HEK293T (cell line): ENCODE measurements around the gene UBL7.

Experiments
- ARNT ChIP-seq: fragments of 450-650 bp; IDR thresholded peaks from 2 replicates; pipeline ENCODE4 v1.6.1; 2017; ENCODE audit warnings: mild to moderate bottlenecking
- BHLHE40 ChIP-seq: fragments of 450-650 bp; IDR thresholded peaks from 2 replicates; pipeline ENCODE4 v1.6.1; 2016; ENCODE audit warnings: mild to moderate bottlenecking, moderate library complexity, borderline replicate concordance
- CTBP1 ChIP-seq: fragments of 450-650 bp; IDR thresholded peaks from 2 replicates; pipeline ENCODE4 v1.6.1; 2016; ENCODE audit warnings: borderline replicate concordance
- ELF4 ChIP-seq: fragments of 450-650 bp; IDR thresholded peaks from 2 replicates; pipeline ENCODE4 v1.6.1; 2017; ENCODE audit warnings: antibody characterized with exemption
- FOXA1 ChIP-seq: fragments of 450-650 bp; IDR thresholded peaks from 2 replicates; pipeline ENCODE4 v1.6.1; 2016; ENCODE audit warnings: mild to moderate bottlenecking
- FOXK2 ChIP-seq: fragments of 450-650 bp; IDR thresholded peaks from 2 replicates; pipeline ENCODE4 v1.6.1; 2016; ENCODE audit warnings: mild to moderate bottlenecking
- FOXM1 ChIP-seq: fragments of 450-650 bp; IDR thresholded peaks from 2 replicates; pipeline ENCODE4 v1.6.1; 2017; ENCODE audit warnings: mild to moderate bottlenecking, borderline replicate concordance
- HDGF ChIP-seq: fragments of 450-650 bp; IDR thresholded peaks from 2 replicates; pipeline ENCODE4 v1.6.1; 2017; ENCODE audit warnings: antibody characterized with exemption, borderline replicate concordance
- NFRKB ChIP-seq: fragments of 450-650 bp; IDR thresholded peaks from 2 replicates; pipeline ENCODE4 v1.6.1; 2016; ENCODE audit warnings: mild to moderate bottlenecking, moderate library complexity
- SP1 ChIP-seq: fragments of 450-650 bp; IDR thresholded peaks from 2 replicates; pipeline ENCODE4 v1.6.1; 2017
- SUZ12 ChIP-seq: fragments of 450-650 bp; IDR thresholded peaks from 2 replicates; pipeline ENCODE4 v1.6.1; 2016; ENCODE audit warnings: mild to moderate bottlenecking
- TARDBP ChIP-seq: fragments of 450-650 bp; IDR thresholded peaks from 2 replicates; pipeline ENCODE4 v1.6.1; 2016
- ZNF384 ChIP-seq: fragments of 450-650 bp; IDR thresholded peaks from 2 replicates; pipeline ENCODE4 v1.6.1; 2016
- TF ChIP-seq, protein P1 (sequence below): fragments of 450-650 bp; IDR thresholded peaks from 2 replicates; pipeline ENCODE4 v1.6.1; 2016

DNA sequence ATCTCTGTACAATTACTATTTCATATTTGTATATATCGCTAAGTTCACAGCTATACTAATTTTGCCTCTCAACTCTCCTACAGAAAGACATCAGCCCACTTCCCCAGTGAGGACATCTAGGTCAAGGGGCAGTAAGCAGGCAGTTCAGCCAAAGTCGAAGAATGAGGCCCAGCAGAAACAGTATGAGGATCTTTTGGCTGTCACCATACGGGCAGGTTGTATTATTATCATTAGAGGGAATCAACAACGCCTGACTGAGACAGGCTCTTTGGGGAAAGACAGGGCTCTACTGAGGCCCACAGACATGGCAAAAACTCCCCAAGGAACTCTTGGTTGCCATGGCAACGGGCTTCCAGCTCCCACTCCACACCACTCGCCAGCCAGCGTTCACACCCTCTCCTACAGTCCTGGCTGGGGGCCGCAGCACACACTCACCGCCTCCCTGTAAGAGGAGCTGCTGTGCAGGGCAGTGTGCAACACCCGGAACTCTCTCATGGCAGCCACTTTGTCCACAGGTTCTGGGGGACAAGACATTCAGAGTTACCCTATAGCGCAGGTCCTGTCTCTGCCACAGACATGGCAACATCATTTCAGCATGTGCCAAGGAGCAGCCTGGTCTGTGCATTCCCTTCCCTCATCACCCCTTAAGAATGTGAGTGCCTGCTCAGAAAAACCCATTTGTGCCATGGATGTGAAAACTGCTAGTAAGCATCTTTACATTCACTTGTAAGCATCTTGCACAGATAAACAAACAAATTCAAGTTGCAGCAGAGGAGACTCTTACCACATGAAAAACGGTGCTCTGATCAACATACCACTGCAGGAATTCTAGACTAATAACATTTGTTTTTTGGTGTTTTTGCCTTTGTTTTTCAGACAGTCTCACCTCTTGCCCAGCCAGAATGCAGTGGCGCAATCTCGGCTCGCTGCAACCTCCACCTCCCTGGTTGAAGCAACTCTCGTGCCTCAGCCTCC lies 8.8 kb downstream of the UBL7 start:
- TF ChIP-seq HDGF (no peak), ARNT (no peak), FOXK2 (no peak), SUZ12 (no peak), NFRKB (no peak), BHLHE40 (no peak), FOXA1 (no peak), SP1 (no peak), FOXM1 (no peak), ELF4 (no peak), ZNF384 (no peak), TARDBP (no peak), CTBP1 (no peak)
- TF ChIP-seq, protein P1, sequence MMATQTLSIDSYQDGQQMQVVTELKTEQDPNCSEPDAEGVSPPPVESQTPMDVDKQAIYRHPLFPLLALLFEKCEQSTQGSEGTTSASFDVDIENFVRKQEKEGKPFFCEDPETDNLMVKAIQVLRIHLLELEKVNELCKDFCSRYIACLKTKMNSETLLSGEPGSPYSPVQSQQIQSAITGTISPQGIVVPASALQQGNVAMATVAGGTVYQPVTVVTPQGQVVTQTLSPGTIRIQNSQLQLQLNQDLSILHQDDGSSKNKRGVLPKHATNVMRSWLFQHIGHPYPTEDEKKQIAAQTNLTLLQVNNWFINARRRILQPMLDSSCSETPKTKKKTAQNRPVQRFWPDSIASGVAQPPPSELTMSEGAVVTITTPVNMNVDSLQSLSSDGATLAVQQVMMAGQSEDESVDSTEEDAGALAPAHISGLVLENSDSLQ = no peak
